ENCODE data around the gene TTC28. TPM values are rescaled to one million over a fixed set of nuclear protein-coding genes. Genes with fewer than 3 reads are reported as not detected.

The TTC28 gene
- total RNA-seq, 1 experiment from 2014 or later = 11.2 TPM

DNA sequence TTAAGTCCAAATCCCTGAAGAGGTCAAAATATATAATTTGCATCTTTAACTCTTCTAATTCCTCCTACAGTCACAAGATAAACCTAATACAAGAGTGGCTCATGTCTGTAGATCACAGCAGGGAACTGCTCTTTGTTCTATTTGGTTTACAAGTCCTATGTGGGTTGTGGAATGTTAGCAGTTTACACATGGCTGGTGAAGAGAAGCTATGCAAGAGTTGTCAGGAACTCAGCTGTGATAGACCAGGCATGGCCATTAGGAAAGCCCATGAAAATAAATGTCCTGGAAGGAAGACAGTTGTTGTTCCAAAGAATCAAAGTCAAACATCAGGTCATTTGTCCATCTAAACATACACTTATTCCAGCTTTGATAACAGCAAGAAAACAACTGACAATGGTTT is 448.2 kb downstream of the TTC28 start:
- H3K4me2 ChIP-seq (ENCODE audit: low read depth, low read length, poor library complexity, severe bottlenecking) = no peak overlapping the region
- H3K79me2 ChIP-seq (ENCODE audit: low read length) = no peaks in the 10 kb centered on the region
- no peaks in the 10 kb centered on the region for H3K4me1 ChIP-seq (ENCODE audit: low read length)
- no peaks in the 10 kb centered on the region for H3K36me3 ChIP-seq (ENCODE audit: insufficient read depth, low read length)
- H3K9me2 ChIP-seq (replicated peaks; ENCODE audit: insufficient read depth, low read length) = no peaks in the 10 kb centered on the region
- no peaks in the 10 kb centered on the region for H3K27me3 ChIP-seq (ENCODE audit: low read length)
- H3K4me3 ChIP-seq (ENCODE audit: low read length) = no peak overlapping the region
- H3K9me3 ChIP-seq (ENCODE audit: low read length) = no peaks in the 10 kb centered on the region
- no peak overlapping the region for H2AFZ ChIP-seq (ENCODE audit: low read length)
- H3K27ac ChIP-seq (ENCODE audit: low read length) = no peak overlapping the region
- H3K9ac ChIP-seq (ENCODE audit: low read length) = no peak overlapping the region
- DNase-seq = no peak
- H4K20me1 ChIP-seq (ENCODE audit: insufficient read depth, low read depth, low read length) = no peaks in the 10 kb centered on the region

DNA sequence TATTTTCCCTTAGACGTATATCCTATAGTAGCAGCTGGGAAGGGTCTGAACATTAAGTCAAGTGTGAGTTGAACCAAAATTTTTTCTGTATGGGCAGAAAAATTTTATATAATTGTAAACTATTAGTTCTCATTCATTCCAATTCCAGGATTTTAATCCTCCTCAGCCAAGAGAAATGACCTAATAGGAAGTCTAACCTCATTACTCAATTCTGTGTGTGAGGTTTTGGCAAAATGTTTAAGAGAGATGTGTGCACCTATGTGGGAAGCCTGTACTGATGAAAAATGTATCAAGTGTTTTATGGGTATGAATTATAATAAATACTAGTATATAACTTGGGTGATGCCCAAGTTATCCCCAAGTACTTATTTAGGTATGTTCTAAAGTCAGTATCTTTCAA is 449.0 kb downstream of the TTC28 start:
- DNase-seq = no peak
- Histone ChIP-seq H3K9me2 (replicated peaks; ENCODE audit: insufficient read depth, low read length) (no peaks in the 10 kb centered on the region), H3K9ac (ENCODE audit: low read length) (no peak overlapping the region), H3K4me3 (ENCODE audit: low read length) (no peak overlapping the region), H3K4me2 (ENCODE audit: low read depth, low read length, poor library complexity, severe bottlenecking) (no peak overlapping the region), H4K20me1 (ENCODE audit: insufficient read depth, low read depth, low read length) (no peaks in the 10 kb centered on the region), H3K27ac (ENCODE audit: low read length) (no peak overlapping the region), H2AFZ (ENCODE audit: low read length) (no peak overlapping the region), H3K9me3 (ENCODE audit: low read length) (no peaks in the 10 kb centered on the region), H3K36me3 (ENCODE audit: insufficient read depth, low read length) (no peaks in the 10 kb centered on the region), H3K4me1 (ENCODE audit: low read length) (no peaks in the 10 kb centered on the region), H3K27me3 (ENCODE audit: low read length) (no peaks in the 10 kb centered on the region), H3K79me2 (ENCODE audit: low read length) (no peaks in the 10 kb centered on the region)

DNA sequence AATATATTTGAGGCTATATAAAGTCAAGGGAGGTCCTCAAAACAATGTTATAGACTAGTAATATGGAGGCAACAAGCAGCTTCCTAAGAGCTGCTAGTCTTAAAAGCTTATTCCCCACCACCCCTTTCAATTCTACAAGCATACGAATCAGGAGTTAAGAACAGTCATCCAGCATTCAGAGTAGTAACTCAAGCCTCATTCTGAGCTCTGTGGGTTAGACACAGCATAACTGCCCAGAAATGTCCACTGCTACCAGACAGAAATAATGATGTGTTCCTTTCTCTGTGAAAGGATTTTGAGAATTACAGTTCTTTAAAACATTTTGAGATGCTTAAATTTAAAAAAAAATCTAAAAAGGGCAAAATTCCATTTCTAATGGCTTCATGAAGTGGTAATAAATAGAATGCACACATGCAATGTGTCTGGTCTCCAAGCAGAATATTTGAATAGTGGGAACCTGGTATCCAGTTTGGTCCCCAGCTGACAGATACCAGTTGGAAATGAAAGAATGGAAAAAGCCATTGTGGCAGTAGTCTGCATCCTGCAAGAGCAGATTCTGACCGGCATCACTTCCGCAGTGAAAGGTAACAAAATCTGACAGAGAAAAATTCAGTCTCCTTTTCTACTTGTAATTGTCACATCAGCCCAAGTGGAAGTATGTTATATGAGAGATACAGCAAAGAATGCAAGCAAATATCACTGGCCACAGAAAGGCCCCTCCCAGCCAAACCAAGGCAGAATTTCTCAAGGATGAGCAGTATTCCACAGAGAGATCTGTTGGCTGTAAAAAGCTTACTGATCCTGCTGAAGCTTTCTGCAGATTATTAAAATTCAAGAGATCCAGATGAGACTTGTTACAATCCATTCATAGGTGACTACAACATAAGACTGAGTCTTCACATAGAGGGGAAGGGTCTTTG is 449.8 kb downstream of the TTC28 start:
- Histone ChIP-seq H3K4me1 (ENCODE audit: low read length) (no peaks in the 10 kb centered on the region), H3K36me3 (ENCODE audit: insufficient read depth, low read length) (no peaks in the 10 kb centered on the region), H3K9me3 (ENCODE audit: low read length) (no peaks in the 10 kb centered on the region), H3K9me2 (replicated peaks; ENCODE audit: insufficient read depth, low read length) (no peaks in the 10 kb centered on the region), H3K27me3 (ENCODE audit: low read length) (no peaks in the 10 kb centered on the region), H2AFZ (ENCODE audit: low read length) (no peak overlapping the region), H3K9ac (ENCODE audit: low read length) (no peak overlapping the region), H3K79me2 (ENCODE audit: low read length) (no peaks in the 10 kb centered on the region), H3K4me3 (ENCODE audit: low read length) (no peak overlapping the region), H3K27ac (ENCODE audit: low read length) (no peak overlapping the region), H4K20me1 (ENCODE audit: insufficient read depth, low read depth, low read length) (no peaks in the 10 kb centered on the region), H3K4me2 (ENCODE audit: low read depth, low read length, poor library complexity, severe bottlenecking) (no peak overlapping the region)
- no peak for DNase-seq

DNA sequence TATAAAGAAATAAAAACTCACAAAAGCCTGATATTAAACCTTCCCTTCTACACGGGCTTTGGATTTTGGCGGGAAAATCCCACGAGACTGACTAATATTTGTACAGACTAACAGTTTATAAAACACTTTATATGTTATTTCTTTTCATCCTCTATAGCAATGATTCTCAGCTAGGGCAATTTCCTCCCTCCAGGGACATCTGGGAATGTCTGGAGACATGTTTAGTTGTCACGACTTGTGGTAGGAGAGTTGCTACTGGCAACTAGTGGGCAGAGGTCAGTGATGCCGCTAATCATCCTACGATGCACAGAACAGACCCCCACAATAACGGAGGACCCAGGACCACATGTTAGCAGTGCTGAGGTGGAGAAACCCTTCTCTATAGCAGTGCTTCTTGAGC is 455.8 kb downstream of the TTC28 start:
- Histone ChIP-seq H3K9me2 (replicated peaks; ENCODE audit: insufficient read depth, low read length) (no peaks in the 10 kb centered on the region), H3K4me2 (ENCODE audit: low read depth, low read length, poor library complexity, severe bottlenecking) (no peak overlapping the region), H2AFZ (ENCODE audit: low read length) (no peak overlapping the region), H3K9me3 (ENCODE audit: low read length) (no peaks in the 10 kb centered on the region), H3K27me3 (ENCODE audit: low read length) (no peaks in the 10 kb centered on the region), H3K79me2 (ENCODE audit: low read length) (no peaks in the 10 kb centered on the region), H3K27ac (ENCODE audit: low read length) (no peak overlapping the region), H3K4me1 (ENCODE audit: low read length) (no peaks in the 10 kb centered on the region), H4K20me1 (ENCODE audit: insufficient read depth, low read depth, low read length) (no peaks in the 10 kb centered on the region; the same call in 1 of the 2 replicates), H3K9ac (ENCODE audit: low read length) (no peak overlapping the region), H3K4me3 (ENCODE audit: low read length) (no peak overlapping the region), H3K36me3 (ENCODE audit: insufficient read depth, low read length) (no peaks in the 10 kb centered on the region)
- DNase-seq = no peak

DNA sequence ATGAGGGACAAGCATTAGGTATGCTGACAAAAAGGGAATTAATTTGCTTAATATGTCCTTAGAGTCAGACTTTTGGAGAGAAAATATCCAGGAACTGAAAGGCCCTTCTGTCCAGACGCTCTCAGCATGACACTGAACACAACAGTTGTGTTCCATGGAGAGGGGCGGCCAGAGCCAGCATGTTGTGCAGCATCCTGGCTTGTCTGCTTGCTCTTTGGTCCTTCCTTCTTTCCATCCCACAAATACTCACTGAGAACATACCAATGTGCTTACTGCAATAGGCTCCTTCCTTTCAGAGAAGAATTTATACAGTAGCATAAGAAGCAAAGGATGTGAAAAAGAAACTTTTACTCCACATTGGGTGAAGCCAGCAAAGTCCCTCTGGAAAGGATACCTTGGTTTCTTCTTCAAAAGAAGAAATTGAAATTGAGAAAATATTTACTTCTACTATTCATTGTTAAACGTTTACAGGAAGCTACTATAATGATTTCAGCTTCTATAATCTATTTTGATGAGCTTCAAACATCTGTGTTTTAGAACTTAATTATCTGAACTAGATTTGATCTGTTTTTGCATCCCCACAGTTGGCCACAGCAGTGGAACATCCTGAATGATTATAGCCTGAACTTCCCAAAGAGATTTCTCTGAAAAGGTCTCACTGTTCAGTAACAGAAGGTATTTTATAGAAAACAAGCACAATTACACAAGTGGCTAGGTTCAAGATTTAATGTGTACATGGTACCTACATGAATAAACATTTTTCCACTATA is 456.5 kb downstream of the TTC28 start:
- Histone ChIP-seq H4K20me1 (ENCODE audit: insufficient read depth, low read depth, low read length) (no peaks in the 10 kb centered on the region; the same call in 1 of the 2 replicates), H3K9me3 (ENCODE audit: low read length) (no peaks in the 10 kb centered on the region), H3K36me3 (ENCODE audit: insufficient read depth, low read length) (no peaks in the 10 kb centered on the region), H3K4me1 (ENCODE audit: low read length) (no peaks in the 10 kb centered on the region), H3K4me3 (ENCODE audit: low read length) (no peak overlapping the region), H2AFZ (ENCODE audit: low read length) (no peak overlapping the region), H3K9me2 (replicated peaks; ENCODE audit: insufficient read depth, low read length) (no peaks in the 10 kb centered on the region), H3K27me3 (ENCODE audit: low read length) (no peaks in the 10 kb centered on the region), H3K4me2 (ENCODE audit: low read depth, low read length, poor library complexity, severe bottlenecking) (no peak overlapping the region), H3K9ac (ENCODE audit: low read length) (no peak overlapping the region), H3K27ac (ENCODE audit: low read length) (no peak overlapping the region), H3K79me2 (ENCODE audit: low read length) (no peaks in the 10 kb centered on the region)
- no peak for DNase-seq

DNA sequence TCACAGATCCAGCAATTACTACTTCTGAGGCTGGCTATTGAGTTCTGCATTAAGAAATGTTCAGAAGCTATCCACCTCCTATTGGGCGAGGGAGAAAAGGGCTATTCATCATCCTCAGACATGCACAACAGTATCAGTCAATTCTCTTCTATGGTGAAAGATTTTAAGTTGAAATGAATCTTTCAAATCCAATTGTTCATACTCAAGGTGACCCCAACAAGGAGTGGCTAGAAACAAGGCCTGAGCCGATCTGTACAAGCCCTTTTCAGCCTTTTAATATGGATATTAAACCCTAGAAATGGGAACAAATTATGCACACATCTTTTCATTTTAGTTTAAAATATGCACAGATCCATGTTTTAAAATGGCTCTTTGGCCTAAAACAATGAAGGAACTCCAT is 457.1 kb downstream of the TTC28 start:
- no peak for DNase-seq
- no peaks in the 10 kb centered on the region for H3K9me3 ChIP-seq (ENCODE audit: low read length)
- no peak overlapping the region for H3K27ac ChIP-seq (ENCODE audit: low read length)
- no peaks in the 10 kb centered on the region; the same call in 1 of the 2 replicates for H4K20me1 ChIP-seq (ENCODE audit: insufficient read depth, low read depth, low read length)
- H3K9ac ChIP-seq (ENCODE audit: low read length) = no peak overlapping the region
- H3K9me2 ChIP-seq (replicated peaks; ENCODE audit: insufficient read depth, low read length) = no peaks in the 10 kb centered on the region
- no peaks in the 10 kb centered on the region for H3K79me2 ChIP-seq (ENCODE audit: low read length)
- no peaks in the 10 kb centered on the region for H3K4me1 ChIP-seq (ENCODE audit: low read length)
- H3K4me3 ChIP-seq (ENCODE audit: low read length) = no peak overlapping the region
- H3K36me3 ChIP-seq (ENCODE audit: insufficient read depth, low read length) = no peaks in the 10 kb centered on the region
- H3K27me3 ChIP-seq (ENCODE audit: low read length) = no peaks in the 10 kb centered on the region
- no peak overlapping the region for H3K4me2 ChIP-seq (ENCODE audit: low read depth, low read length, poor library complexity, severe bottlenecking)
- no peak overlapping the region for H2AFZ ChIP-seq (ENCODE audit: low read length)

DNA sequence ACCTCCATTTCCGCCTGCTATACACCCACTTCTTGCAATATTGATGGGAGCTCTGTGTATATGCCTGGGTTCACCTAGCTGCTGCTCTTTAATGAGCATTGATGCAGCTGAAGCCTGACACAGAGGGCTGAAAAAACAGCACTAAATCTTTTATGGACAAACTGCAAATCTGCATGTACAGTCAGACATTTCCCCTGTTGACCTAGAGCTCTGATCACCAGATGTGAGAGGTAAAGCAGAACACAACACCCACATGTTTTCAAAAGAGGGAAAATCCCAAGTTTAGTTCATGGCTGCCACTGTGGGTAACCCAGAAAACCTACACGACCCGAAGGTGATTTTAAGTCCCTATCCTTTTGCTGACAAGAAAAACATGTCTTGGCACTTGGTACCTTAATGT is 457.6 kb downstream of the TTC28 start:
- no peaks in the 10 kb centered on the region for H3K4me1 ChIP-seq (ENCODE audit: low read length)
- H3K9me2 ChIP-seq (replicated peaks; ENCODE audit: insufficient read depth, low read length) = no peaks in the 10 kb centered on the region
- H3K9ac ChIP-seq (ENCODE audit: low read length) = no peak overlapping the region
- H3K27ac ChIP-seq (ENCODE audit: low read length) = no peak overlapping the region
- no peaks in the 10 kb centered on the region; the same call in 1 of the 2 replicates for H4K20me1 ChIP-seq (ENCODE audit: insufficient read depth, low read depth, low read length)
- H2AFZ ChIP-seq (ENCODE audit: low read length) = no peak overlapping the region
- H3K27me3 ChIP-seq (ENCODE audit: low read length) = no peaks in the 10 kb centered on the region
- H3K79me2 ChIP-seq (ENCODE audit: low read length) = no peaks in the 10 kb centered on the region
- H3K36me3 ChIP-seq (ENCODE audit: insufficient read depth, low read length) = no peaks in the 10 kb centered on the region
- no peak overlapping the region for H3K4me3 ChIP-seq (ENCODE audit: low read length)
- no peak overlapping the region for H3K4me2 ChIP-seq (ENCODE audit: low read depth, low read length, poor library complexity, severe bottlenecking)
- H3K9me3 ChIP-seq (ENCODE audit: low read length) = no peaks in the 10 kb centered on the region
- DNase-seq = no peak

DNA sequence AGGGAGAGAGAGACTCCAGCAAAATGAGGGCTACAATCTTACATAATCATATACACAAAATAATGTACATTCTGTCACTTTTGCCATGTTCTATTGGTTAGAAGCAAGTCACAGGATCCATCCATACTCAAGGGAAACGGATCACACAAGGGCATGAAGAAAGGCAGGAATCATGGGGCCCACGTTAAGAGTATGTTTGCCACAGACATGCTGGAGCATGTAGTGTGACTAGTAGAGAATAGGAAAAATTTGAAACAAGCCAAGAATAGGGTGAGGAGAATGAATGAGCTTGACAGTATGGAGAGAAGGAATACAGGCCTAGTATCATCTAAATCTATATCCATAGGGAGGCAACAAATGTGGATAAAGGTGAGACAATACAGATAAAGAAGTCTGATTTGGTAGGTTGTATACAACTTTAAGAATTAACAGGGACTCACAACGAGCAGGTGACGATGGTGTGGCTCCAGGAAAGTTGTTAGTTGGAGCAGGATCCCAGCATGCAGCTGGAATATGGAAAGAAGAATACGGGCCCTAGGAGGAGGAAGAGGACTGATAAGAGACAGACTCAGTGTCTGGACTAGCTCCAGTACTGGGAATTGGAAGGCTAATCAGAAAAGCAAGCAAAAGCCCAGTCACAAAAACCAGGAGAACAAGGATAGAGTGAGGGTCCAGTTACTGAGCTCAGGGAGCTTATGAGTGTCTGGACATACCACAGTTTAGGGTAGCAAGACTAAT is 458.8 kb downstream of the TTC28 start:
- Histone ChIP-seq H3K4me3 (ENCODE audit: low read length) (no peak overlapping the region), H3K9ac (ENCODE audit: low read length) (no peak overlapping the region), H3K36me3 (ENCODE audit: insufficient read depth, low read length) (no peaks in the 10 kb centered on the region), H4K20me1 (ENCODE audit: insufficient read depth, low read depth, low read length) (peaks cover 6% of the 10 kb centered on the region; the same call in 1 of the 2 replicates), H2AFZ (ENCODE audit: low read length) (no peak overlapping the region), H3K4me1 (ENCODE audit: low read length) (no peaks in the 10 kb centered on the region), H3K4me2 (ENCODE audit: low read depth, low read length, poor library complexity, severe bottlenecking) (no peak overlapping the region), H3K9me2 (replicated peaks; ENCODE audit: insufficient read depth, low read length) (no peaks in the 10 kb centered on the region), H3K27ac (ENCODE audit: low read length) (no peak overlapping the region), H3K27me3 (ENCODE audit: low read length) (no peaks in the 10 kb centered on the region), H3K79me2 (ENCODE audit: low read length) (no peaks in the 10 kb centered on the region), H3K9me3 (ENCODE audit: low read length) (no peaks in the 10 kb centered on the region)
- DNase-seq = no peak
